OCI-LY1 (cell line): Measurements from ENCODE around the gene SON.

Source experiments
- H2AFZ ChIP-seq: fragments of 200-600 bp; sonication (generic), shearing (Covaris generic); 2 replicates; pipeline ENCODE4 v1.6.0; 2014; ENCODE audit warnings: antibody characterized with exemption, mild to moderate bottlenecking, low read length
- H3F3A ChIP-seq: fragments of 200-600 bp; sonication (generic), shearing (Covaris generic); 2 replicates; pipeline ENCODE4 v1.6.0; 2014; ENCODE audit warnings: mild to moderate bottlenecking, antibody characterized with exemption, low read length, moderate library complexity; ENCODE audit not compliant: insufficient read depth
- H3K27ac ChIP-seq: fragments of 200-600 bp; sonication (generic); 2 replicates; pipeline ENCODE4 v1.5.1; 2014; ENCODE audit warnings: low read length, mixed run types, mild to moderate bottlenecking, low read depth; ENCODE audit not compliant: poor library complexity, severe bottlenecking
- H3K27me3 ChIP-seq: fragments of 200-600 bp; sonication (generic); 2 replicates; pipeline ENCODE4 v1.6.0; 2014; ENCODE audit warnings: antibody characterized with exemption, mild to moderate bottlenecking, low read length, moderate library complexity; ENCODE audit not compliant: insufficient read depth
- H3K36me3 ChIP-seq: fragments of 200-600 bp; sonication (generic); 2 replicates; pipeline ENCODE4 v1.6.1; 2014; ENCODE audit warnings: mild to moderate bottlenecking, antibody characterized with exemption, low read length, moderate library complexity, mixed read lengths; ENCODE audit not compliant: insufficient read depth
- H3K4me1 ChIP-seq: fragments of 200-600 bp; sonication (generic); 2 replicates; pipeline ENCODE4 v1.5.1; 2014; ENCODE audit warnings: mild to moderate bottlenecking, low read length, moderate library complexity; ENCODE audit not compliant: insufficient read depth, severe bottlenecking
- H3K4me2 ChIP-seq: fragments of 200-600 bp; sonication (generic), shearing (Covaris generic); 2 replicates; pipeline ENCODE4 v1.6.1; 2014; ENCODE audit warnings: low read length
- H3K4me3 ChIP-seq: fragments of 200-600 bp; sonication (generic); 2 replicates; pipeline ENCODE4 v1.5.1; 2014; ENCODE audit warnings: low read length, low read depth, mild to moderate bottlenecking, mixed read lengths; ENCODE audit not compliant: poor library complexity, severe bottlenecking
- H3K79me2 ChIP-seq: fragments of 200-600 bp; shearing (Covaris generic); 2 replicates; pipeline ENCODE4 v1.6.1; 2016; ENCODE audit warnings: mixed run types, low read length, mixed read lengths; ENCODE audit not compliant: insufficient read depth
- H3K9ac ChIP-seq: fragments of 200-600 bp; sonication (generic), shearing (Covaris generic); 2 replicates; pipeline ENCODE4 v1.6.1; 2014; ENCODE audit warnings: mild to moderate bottlenecking, low read length, mixed read lengths
- H3K9me2 ChIP-seq: fragments of 200-600 bp; sonication (generic), shearing (Covaris generic); 2 replicates; pipeline ENCODE4 v1.6.1; 2014; ENCODE audit warnings: low read depth, mild to moderate bottlenecking, low read length, mixed read lengths
- H3K9me3 ChIP-seq: fragments of 200-600 bp; shearing (Covaris generic); 2 replicates; pipeline ENCODE4 v1.6.1; 2014; ENCODE audit warnings: low read length, mixed read lengths
- H4K20me1 ChIP-seq: fragments of 200-600 bp; sonication (generic), shearing (Covaris generic); 2 replicates; pipeline ENCODE4 v1.6.0; 2016; ENCODE audit warnings: mild to moderate bottlenecking, low read length; ENCODE audit not compliant: insufficient read depth
- CTCF ChIP-seq: fragments of 200-600 bp; sonication (generic), shearing (Covaris generic); IDR thresholded peaks from 2 replicates; pipeline ENCODE4 v1.5.1; 2017; ENCODE audit warnings: mild to moderate bottlenecking, antibody characterized with exemption, low read length, moderate library complexity, mixed read lengths
- EZH2 ChIP-seq: fragments of 200-600 bp; sonication (generic), shearing (Covaris generic); IDR thresholded peaks from 2 replicates; pipeline ENCODE4 v1.8.0; 2017; ENCODE audit warnings: borderline replicate concordance, mixed run types, mild to moderate bottlenecking, antibody characterized with exemption, low read length, moderate library complexity, mixed read lengths

The SON gene

GRCh38 chr21:33546086-33546485, 3.2 kb downstream of the SON start:
- H3K4me2 ChIP-seq, result peak overlapping the region; percentile 98
- H3K36me3 ChIP-seq, result peaks cover 52% of the 10 kb centered on the region
- H3K27ac ChIP-seq, result no peak overlapping the region
- no peak overlapping the region for H3K9ac ChIP-seq
- no peak overlapping the region for H3K4me3 ChIP-seq
- no peak overlapping the region for H2AFZ ChIP-seq
- no peaks in the 10 kb centered on the region for H3K9me3 ChIP-seq
- no peaks in the 10 kb centered on the region; the same call in 1 of the 2 replicates for H4K20me1 ChIP-seq
- H3K4me1 ChIP-seq, result peaks cover 26% of the 10 kb centered on the region
- H3K9me2 ChIP-seq, result no peaks in the 10 kb centered on the region
- peaks cover 83% of the 10 kb centered on the region for H3K79me2 ChIP-seq
- H3F3A ChIP-seq, result no peaks in the 10 kb centered on the region
- H3K27me3 ChIP-seq, result no peaks in the 10 kb centered on the region
- TF ChIP-seq CTCF (no peak), EZH2 (no peak)

- peaks cover 10% of the 10 kb centered on the region for H3K4me1 ChIP-seq
- no peaks in the 10 kb centered on the region for H3K27me3 ChIP-seq
- no peaks in the 10 kb centered on the region; the same call in 1 of the 2 replicates for H4K20me1 ChIP-seq
- H3K9me3 ChIP-seq, result no peaks in the 10 kb centered on the region
- TF ChIP-seq EZH2 (no peak), CTCF (no peak)
- no peak overlapping the region for H2AFZ ChIP-seq
- peaks cover 91% of the 10 kb centered on the region for H3K36me3 ChIP-seq
- peaks cover 89% of the 10 kb centered on the region for H3K79me2 ChIP-seq
- H3K9ac ChIP-seq, result no peak overlapping the region
- no peak overlapping the region for H3K4me2 ChIP-seq
- H3K27ac ChIP-seq, result no peak overlapping the region
- H3F3A ChIP-seq, result no peaks in the 10 kb centered on the region
- no peak overlapping the region for H3K4me3 ChIP-seq
- H3K9me2 ChIP-seq, result no peaks in the 10 kb centered on the region
Observed at GRCh38 chr21:33549848-33550771, 7.3 kb downstream of the SON start.

DNA sequence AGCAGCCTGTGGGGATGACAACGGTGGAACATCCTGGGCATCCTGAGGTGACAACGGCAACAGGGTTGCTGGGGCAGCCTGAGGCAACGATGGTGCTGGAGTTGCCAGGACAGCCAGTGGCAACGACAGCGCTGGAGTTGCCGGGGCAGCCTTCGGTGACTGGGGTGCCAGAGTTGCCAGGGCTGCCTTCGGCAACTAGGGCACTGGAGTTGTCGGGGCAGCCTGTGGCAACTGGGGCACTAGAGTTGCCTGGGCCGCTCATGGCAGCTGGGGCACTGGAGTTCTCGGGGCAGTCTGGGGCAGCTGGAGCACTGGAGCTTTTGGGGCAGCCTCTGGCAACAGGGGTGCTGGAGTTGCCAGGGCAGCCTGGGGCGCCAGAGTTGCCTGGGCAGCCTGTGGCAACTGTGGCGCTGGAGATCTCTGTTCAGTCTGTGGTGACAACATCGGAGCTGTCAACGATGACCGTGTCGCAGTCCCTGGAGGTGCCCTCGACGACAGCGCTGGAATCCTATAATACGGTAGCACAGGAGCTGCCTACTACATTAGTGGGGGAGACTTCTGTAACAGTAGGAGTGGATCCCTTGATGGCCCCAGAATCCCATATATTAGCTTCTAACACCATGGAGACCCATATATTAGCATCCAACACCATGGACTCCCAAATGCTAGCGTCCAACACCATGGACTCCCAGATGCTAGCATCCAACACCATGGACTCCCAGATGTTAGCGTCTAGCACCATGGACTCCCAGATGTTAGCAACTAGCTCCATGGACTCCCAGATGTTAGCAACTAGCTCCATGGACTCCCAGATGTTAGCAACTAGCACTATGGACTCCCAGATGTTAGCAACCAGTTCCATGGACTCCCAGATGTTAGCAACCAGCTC, 8.2 kb downstream of the SON start:
- Histone ChIP-seq H3K4me3 (no peak overlapping the region), H3K9me3 (no peaks in the 10 kb centered on the region), H3K9ac (no peak overlapping the region), H3K79me2 (peaks cover 89% of the 10 kb centered on the region), H2AFZ (no peak overlapping the region), H3K27me3 (no peaks in the 10 kb centered on the region), H3F3A (no peaks in the 10 kb centered on the region), H3K4me2 (no peak overlapping the region), H3K27ac (no peak overlapping the region), H4K20me1 (peaks cover 2% of the 10 kb centered on the region; the same call in 1 of the 2 replicates), H3K9me2 (no peaks in the 10 kb centered on the region), H3K36me3 (peaks cover 99% of the 10 kb centered on the region), H3K4me1 (peaks cover under 1% of the 10 kb centered on the region)
- TF ChIP-seq CTCF (no peak), EZH2 (no peak)
